Kidney epithelial cell (primary cell): Measurements from ENCODE around the gene SRR. TPM values are rescaled to one million over a fixed set of nuclear protein-coding genes. Genes with fewer than 3 reads are reported as not detected.
"Not testable (repeated sequence)": the region's sequence is repeated elsewhere in the genome, so short reads cannot be mapped to it uniquely, and the experiment has no call there.

ENCODE experiments used
- DNase-seq: peaks from one replicate; pipeline ENCODE4 v3.0.0-alpha.2; 2010; ENCODE audit warnings: low read depth
- H3K27me3 ChIP-seq: 2 replicates; pipeline ENCODE4 v1.6.0; 2011; ENCODE audit warnings: low read length; ENCODE audit not compliant: control insufficient read depth, insufficient read depth
- H3K36me3 ChIP-seq: 2 replicates; pipeline ENCODE4 v1.5.1; 2011; ENCODE audit warnings: low read length; ENCODE audit not compliant: control insufficient read depth, insufficient read depth
- H3K4me3 ChIP-seq: 2 replicates; pipeline ENCODE4 v1.5.1; 2011; ENCODE audit warnings: low read depth, mild to moderate bottlenecking, control low read depth, low read length
- CTCF ChIP-seq: IDR thresholded peaks from 2 replicates; pipeline ENCODE4 v1.5.1; 2011; ENCODE audit warnings: mild to moderate bottlenecking, moderate library complexity, low read length, control low read depth, inconsistent platforms; ENCODE audit not compliant: insufficient read depth, poor library complexity, severe bottlenecking
- total RNA-seq: library from RNA; depleted of rRNA; stranded (reverse); fragments of >200 nt; gene quantifications from 2 replicates; pipeline ENCODE4 v1.2.3, GENCODE V29; 2015

Gene SRR
- total RNA-seq, 1 donor from 2014 or later = 24.4 TPM

- TF ChIP-seq CTCF = no peak
These were observed 39.5 kb upstream of the SRR start for GRCh38 chr17:2264067-2264860.

GRCh38 chr17:2265166-2265565 lies 38.6 kb upstream of the SRR start:
- H3K36me3 ChIP-seq = not testable (repeated sequence)

More at GRCh38 chr17:2264067-2264860, 39.5 kb upstream of the SRR start:
- no peaks in the 10 kb centered on the region for H3K36me3 ChIP-seq
- H3K27me3 ChIP-seq = no peaks in the 10 kb centered on the region
- DNase-seq = no peak
- H3K4me3 ChIP-seq = no peak overlapping the region

GRCh38 chr17:2266045-2266864 lies 37.5 kb upstream of the SRR start:
- Histone ChIP-seq H3K27me3 (no peaks in the 10 kb centered on the region), H3K4me3 (no peak overlapping the region), H3K36me3 (no peaks in the 10 kb centered on the region)
- no peak for DNase-seq
- TF ChIP-seq CTCF = no peak

More at GRCh38 chr17:2265166-2265565, 38.6 kb upstream of the SRR start:
- not testable (repeated sequence) for H3K27me3 ChIP-seq, H3K4me3 ChIP-seq, DNase-seq

GRCh38 chr17:2266865-2267228 lies 36.9 kb upstream of the SRR start:
- no peak for TF ChIP-seq CTCF
- DNase-seq = no peak
- H3K27me3 ChIP-seq = no peaks in the 10 kb centered on the region
- no peak overlapping the region for H3K4me3 ChIP-seq
- no peaks in the 10 kb centered on the region for H3K36me3 ChIP-seq

- no peak for TF ChIP-seq CTCF
- H3K27me3 ChIP-seq = no peaks in the 10 kb centered on the region
- H3K4me3 ChIP-seq = no peak overlapping the region
- DNase-seq = no peak
- H3K36me3 ChIP-seq = no peaks in the 10 kb centered on the region
These were observed 36.4 kb upstream of the SRR start for GRCh38 chr17:2267354-2267753.

- Histone ChIP-seq H3K4me3 (no peak overlapping the region), H3K36me3 (no peaks in the 10 kb centered on the region), H3K27me3 (no peaks in the 10 kb centered on the region)
- DNase-seq = no peak
- TF ChIP-seq CTCF = no peak
These were observed 31.6 kb upstream of the SRR start for GRCh38 chr17:2271985-2272702.
